NCI-H345 treated with DMSO at 0.1 percent for 48 hours (cell line): ENCODE data around the gene TDP1.
A peak's percentile ranks its signal among the peaks of the same experiment; 100 is the strongest.
"Not testable (repeated sequence)": the region's sequence is repeated elsewhere in the genome, so short reads cannot be mapped to it uniquely, and the experiment has no call there.

ENCODE experiments used
- DNase-seq: peaks from one replicate; lab custom pipeline; 2025; ENCODE audit not compliant: unreplicated experiment; lab: John Stamatoyannopoulos, UW

The TDP1 gene

DNA sequence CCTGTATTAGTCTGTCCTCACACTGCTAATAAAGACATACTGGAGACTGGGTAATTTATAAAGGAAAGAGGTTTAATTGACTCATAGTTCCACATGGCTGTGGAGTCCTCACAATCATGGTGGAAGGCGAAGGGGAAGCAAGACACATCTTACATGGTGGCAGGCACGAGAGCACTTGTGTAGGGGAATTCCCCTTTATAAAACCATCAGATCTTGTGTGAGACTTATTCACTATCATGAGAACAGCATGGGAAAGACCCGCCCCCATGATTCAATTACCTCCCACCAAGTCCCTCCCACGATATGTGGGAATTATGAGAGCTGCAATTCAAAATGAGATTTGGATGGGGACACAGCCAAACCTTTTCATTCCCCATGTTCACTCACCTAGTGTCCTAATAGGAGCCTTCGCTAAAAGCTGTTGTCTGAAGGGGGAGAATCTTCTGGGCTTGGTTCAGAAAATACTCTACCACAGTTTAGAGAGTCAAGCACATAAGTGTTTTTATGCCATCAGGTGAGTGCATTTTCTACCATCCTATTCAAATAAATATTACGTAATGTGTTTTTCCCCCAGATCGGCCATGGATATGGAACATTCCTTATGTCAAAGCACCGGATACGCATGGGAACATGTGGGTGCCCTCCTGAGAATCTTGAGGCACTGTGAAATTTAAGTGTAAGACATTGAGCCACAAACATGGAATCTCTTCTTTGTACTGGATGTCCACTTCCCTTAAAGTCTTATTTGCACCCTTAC is 86.9 kb downstream of the TDP1 start:
- DNase-seq, result no peak

DNA sequence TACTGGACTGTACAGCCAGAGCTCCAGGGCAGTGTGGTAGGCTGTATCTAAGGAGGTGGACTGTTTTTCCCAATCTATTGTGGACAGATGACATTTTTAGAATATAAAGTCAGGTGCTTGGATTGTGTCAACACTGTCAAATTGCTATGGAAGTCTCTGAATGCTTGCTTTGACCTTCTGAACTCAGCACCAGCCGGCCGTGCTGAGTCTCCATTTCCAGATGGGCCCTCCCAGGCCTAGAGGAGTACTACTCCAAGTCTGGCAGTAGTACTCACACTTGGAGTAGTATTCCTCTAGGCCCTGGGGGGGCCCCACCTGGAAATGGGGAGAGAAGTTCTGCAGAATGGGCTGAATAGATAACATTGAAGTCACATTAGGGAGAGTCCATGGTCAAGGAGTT is 89.9 kb downstream of the TDP1 start:
- no peak for DNase-seq

DNA sequence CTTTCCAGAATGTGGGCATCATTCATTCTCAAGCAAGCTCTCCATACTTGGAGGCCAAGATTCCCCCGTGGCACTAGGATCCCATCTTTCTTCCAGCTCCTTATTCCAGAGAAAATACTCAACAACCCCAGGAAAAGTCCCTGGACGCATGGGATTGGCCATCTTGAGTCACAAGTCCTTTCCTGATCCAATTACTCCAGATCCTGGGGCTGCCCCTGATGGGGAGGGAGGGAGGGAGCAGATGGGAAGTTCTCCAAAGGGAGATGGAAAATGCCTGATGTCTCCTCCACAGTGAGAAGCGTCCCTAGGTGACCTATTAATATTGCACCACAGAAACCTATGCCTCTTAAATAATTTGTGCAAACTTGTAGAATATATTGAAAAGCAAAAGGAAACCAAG is 93.7 kb downstream of the TDP1 start:
- DNase-seq, result no peak

DNA sequence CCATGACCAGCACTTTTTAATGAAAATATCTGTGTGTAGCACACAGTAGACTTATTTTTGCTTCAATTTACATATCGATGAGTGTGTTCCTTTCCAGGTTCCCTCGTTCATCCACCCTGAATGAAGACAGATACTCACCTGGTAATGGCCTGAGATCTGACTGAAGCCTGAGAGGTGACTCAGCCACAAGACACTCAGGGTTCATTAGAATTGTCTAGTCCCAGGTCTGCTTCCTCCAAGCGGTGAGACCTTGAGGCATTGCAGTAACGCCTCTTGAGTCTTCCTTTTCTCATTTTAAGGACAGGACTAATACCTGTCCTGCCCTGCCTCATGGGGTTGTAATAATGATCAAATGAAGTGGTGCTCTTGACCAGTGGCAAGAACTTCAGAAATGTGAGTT is 94.5 kb downstream of the TDP1 start:
- DNase-seq, result no peak

DNA sequence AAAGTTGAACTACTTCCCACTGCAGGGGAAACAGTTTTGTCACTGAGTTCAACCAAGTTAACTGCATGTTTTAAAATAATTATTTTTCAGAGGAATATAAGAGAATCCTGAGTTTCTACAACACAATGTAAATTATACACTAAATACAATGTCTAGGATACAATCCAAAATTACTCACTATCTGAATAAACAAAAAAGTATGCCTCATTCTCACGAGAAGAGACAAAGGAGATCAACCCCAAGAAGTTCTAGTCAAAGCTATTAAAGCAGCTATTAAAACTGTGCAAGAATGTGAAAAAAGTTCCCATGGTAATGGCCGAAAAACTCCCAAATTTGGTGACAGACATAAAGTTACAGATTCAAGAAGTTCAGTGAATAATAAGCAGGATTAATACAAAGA is 97.3 kb downstream of the TDP1 start:
- no peak for DNase-seq

DNA sequence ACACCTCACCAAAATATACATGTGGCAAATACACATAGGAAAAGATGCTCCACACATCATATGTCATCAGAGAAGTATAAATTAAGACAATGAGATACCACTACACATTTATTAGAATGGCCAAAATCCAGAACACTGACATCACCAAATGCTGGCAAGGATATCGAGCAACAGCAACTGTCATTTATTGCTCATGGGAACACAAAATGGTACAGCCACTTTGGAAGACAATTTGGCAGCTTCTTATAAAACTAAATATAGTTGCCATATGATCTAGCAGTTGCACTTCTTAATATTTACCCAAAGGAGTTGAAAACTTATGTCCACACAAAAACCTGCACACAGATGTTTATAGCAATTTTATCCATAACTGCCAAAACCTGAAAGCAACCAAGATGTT is 99.1 kb downstream of the TDP1 start:
- DNase-seq, result no peak

DNA sequence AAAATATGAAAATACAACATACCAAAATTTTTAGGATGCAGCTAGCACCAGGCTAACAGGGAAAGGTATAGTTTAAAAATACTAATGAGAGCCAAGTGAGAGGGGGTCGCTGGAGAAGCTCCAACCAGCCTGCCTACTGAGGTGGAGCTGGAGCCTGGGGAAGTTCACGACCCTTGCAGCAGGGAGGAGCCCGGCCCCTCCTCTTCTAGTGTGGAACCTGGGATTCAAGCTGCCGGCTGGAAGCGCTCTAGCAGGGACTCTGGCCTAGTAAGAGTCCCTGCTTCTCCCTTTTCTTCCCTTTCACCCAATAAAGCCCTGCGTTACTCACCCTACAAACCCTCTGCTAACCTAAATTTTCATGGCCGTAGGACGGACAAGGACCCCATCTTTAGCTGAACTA is 101.1 kb downstream of the TDP1 start:
- DNase-seq, result no peak

DNA sequence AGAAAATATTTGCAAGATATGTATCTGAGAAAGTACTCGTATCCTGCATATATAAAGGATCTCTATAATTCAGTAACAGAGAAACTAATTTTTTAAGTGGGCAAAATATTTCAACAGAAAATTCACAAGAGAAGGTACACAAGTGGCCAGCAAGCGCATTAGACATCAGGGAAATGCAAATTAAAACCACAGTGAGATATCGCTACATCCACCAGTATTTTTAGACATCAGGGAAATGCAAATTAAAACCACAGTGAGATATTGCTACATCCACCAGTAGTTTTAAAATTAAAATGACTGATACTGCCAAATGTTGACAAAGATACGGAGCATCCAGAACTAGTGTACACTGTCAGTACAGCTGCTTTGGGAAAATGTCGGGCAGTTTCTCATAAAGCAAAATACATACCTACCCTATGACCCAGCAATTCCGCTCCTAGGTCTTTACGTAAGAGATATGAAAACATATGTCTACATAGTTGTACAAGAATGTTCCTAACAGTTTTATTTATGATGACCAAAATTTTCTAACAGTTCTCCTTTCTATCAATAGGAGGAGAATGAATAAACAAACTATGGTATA is 103.2 kb downstream of the TDP1 start:
- no peak for DNase-seq

DNA sequence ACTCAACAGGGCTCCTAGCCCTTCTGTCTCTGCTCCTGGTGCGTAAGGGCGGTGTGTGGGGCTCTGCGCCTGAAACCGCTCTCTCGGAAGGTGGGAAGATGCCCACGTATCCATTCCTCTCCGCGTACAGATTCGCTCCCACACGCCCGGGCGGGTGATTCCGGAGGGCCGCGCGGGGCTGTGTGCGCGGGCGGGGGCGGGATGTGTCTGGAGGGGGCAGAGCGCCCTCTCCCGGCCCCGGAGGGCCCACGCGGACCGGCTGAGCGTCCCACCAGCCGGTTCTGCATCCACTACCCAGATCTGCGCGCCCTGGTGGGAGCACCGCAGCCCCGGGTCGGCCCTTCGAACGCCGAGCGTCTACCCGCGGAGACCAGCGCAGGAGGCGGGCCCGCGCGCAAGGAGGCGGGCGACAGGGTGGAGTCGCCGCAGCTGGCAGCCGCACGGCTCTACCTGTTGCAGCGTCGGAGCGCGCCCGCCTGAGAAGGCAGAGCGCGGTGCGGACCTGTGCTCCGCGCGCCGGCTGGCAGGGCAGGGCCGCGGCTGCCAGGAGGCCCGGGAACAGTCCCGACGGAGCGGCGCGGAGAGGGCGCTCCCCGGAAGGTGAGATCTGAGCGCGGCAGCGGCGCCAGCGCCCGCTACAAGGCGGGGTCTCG is 104.7 kb downstream of the TDP1 start:
- peak; percentile 61 for DNase-seq

DNA sequence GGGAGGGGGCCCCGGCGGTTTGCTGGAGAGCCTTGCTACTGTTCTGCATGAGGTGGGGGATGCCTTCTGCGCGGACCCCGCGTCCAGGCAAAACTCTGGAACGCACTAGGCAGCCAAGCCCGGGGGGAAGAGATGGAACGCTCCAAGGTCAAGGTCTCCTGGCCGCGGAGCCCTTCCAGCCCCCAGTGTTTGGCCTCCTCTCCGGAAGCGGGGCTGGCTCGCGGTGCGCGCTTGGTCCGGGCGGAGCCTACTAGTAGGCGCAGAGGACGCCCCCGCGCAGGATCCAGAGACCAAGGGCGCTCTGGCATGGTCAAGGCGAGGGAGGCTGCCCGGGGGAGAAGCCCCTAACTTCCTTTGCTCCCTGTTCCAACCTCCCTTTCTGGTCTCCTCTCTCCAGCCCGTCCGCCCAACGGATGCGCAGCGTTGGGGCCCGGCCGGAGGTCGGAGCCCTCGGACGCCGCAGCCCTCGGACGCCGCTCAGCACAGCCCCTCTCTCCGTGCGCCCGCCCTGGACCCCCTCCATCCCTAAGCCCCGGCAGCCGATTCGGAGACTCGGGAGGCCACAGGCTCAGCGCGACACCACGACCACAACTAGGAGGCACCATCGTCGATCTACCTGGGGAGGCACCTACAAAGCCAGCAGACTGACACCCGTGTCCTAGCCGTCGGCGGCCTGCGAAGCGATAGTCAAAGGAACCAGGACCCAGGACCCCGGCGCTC is 105.4 kb downstream of the TDP1 start:
- peak; percentile 47 for DNase-seq

DNA sequence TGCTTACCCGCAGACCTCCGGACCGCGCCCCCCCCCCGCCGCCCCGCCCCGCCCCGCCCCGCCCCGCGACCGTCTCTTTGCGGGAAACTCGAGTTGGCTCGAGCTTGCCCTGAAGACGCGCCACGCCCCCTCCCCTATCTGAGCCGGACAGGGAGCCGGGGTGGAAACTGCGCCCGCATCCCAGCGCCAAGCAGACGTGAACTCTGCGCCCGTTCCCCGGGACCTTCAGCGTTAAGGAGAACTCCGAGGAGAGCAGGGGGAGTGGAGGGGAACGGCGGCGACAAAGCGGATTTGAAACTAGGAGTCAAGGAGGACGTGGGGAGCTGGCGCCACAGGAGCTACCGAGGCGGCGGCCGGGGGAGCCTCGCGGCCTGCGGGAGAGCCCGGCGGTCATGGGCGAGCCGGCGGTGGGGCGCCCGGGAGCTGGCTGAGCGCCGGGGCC is 106.0 kb downstream of the TDP1 start, which contains the start of gene KCNK13:
KCNK13 (plus strand) TSS at position 310 of the 442 bp plus-strand sequence. CDS start 212 bp downstream, outside the sequence.
- peak; percentile 47 for DNase-seq

DNA sequence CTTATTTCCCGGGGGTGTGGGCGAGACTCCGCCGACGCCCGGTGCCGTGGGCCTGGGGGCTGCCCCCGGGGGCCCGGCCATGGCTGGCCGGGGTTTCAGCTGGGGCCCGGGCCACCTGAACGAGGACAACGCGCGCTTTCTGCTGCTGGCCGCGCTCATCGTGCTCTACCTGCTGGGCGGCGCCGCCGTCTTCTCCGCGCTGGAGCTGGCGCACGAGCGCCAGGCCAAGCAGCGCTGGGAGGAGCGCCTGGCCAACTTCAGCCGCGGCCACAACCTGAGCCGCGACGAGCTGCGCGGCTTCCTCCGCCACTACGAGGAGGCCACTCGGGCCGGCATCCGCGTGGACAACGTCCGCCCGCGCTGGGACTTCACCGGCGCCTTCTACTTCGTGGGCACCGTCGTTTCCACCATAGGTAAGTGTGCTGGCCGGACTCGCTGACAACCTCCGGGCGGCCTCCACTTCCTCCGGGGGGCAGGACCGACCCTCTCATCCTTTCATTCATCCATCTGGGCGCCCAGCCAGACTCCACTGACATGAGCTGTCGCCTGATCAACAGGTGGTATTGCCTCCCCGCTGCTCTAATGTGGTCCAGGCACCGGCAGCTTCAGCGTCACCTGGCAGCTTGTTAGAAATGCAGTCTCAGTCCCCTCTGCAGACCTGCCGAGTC is 106.5 kb downstream of the TDP1 start:
- DNase-seq, result peak; percentile 88

DNA sequence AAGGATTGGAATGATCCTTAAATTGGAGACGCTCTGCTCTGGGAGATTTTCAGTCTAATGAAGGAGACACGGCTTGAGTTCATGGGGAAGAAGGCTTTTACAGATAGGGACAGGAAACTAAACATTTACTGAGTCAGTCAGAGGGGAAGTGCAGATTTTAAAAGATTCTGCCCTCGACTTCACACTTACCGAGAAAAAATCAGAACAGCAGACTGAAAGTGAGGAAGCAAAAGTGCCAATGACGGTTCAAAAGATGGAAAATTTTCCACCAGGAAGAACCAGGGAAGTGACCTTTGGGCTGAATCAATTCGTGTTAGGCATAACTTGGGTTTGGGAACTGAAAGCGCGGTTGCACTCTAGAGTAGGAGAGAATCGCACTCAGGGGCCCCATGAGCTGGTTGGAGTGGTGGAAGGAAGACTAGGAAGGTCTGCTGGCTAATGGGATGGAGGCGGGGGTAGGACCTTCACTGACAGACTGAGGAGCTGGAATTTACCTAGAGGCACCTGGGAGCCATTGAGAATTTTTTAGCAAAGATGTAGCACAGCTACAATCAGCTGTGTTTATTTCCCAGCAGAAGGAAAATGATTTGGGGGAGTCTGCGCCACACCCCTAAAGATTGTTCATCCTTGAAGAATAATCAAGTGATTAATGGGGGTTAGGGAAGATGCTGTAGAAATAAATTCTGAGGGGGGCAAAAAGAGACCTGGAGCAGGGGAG is 107.3 kb downstream of the TDP1 start:
- DNase-seq, result no peak

DNA sequence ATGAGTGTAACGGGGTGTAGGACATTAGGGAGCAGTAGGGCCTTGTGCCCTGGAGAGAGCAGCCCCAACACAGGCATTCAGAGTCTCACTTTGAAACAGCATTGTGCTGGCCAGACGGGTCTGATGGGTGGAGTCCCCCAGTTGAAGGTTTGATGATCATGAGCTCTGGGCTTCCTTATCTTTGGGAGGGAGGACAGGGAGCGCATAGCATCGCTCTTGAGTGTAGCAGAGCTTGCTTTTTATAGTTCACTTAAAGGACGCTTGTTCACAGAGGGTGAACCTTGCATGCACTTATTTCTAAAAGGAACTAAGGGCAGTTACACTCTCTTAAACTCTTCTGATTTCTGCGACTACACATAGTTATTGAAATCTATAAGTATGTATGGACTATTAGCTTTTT is 116.6 kb downstream of the TDP1 start:
- DNase-seq, result no peak

DNA sequence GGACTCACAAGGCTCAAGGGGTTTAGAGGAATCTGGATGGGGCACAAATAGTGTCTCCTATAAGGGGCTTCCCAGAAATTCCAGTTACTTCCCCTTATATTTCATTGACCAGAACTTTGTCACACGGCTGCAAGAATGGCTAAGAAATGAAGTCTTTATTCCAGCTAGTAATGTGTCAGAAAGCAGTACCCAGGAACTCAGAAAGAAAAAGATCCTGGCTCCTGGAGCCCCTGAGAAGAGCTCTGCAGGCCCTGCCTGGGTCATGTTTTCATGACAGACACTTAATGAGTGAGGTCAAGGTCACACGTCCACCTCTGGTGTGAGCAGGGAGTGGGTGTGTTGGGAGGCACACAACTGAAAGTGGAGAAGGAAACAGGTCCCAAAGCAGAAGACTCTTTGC is 123.8 kb downstream of the TDP1 start:
- DNase-seq, result no peak

DNA sequence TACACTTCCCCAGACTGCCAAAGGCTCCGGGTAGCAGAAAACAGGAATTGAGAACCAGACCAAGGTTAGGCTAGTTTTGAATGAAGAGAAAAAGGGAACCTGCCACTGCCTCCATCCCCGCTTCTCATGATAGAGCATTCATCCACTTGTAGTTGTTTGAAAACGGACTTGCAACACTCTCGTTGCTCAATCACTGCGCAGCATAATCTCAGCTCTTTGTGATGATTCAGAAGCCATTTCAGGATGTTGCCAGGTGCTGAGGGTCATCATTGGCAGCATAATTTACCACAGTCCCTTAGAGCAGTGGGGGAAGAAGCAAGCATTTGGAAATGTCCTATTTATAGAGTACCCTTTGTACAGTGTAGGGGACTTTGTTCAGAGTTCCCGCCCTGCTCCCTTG is 131.7 kb downstream of the TDP1 start:
- DNase-seq, result no peak

DNA sequence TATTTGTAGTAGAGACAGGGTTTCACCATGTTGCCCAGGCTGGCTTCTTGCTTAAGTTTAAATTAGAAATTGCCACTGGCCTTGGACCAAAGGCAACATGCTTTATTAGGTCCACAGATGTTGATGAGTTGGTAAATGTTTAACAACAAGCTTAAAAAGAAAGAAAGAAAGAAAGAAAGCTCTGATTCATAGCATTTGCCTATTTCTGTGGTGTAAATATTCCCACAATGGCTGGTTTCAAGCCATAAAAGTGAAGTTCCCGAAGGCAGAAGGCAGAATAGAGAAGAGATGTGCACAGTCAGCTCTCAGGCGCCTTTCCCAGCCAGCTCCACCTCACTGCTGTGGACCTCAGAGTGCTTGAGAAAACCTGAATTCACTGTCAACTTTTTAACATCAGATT is 132.4 kb downstream of the TDP1 start:
- no peak for DNase-seq

DNA sequence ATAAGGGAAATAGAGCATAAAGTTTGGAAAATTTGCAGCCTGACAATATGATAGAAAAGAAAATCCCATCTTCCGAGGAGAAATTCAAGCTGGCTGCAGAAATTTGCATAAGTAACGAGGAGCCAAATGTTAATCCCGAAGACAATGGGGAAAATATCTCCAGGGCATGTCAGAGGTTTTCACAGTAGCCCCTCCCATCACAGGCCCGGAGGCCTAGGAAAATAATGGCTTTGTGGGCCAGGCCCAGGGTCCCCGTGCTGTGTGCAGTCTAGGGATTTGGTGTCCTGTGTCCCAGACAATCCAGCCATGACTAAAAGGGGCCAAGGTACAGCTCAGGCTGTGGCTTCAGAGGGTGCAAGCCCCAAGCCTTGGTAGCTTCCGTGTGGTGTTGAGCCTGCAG is 133.8 kb downstream of the TDP1 start:
- not testable (repeated sequence) for DNase-seq

DNA sequence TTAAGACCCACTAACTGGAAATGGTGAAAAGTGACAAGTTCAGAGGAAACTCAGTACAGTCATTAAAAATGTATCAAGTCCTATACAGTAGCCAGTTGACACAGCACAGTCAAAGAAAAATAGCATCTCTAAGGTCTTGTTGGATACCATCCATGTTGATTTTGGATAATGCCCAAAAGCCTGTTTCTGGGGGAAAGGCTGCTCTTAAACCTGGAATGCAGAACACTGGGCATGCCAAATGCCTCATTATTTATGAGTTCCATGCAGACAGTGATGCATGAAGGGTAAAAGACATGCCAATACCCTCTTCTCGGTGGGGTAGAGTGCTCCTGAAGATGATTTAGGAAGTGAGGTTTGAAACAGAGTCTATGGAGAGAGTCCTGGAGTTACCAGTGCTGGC is 135.7 kb downstream of the TDP1 start:
- no peak for DNase-seq

DNA sequence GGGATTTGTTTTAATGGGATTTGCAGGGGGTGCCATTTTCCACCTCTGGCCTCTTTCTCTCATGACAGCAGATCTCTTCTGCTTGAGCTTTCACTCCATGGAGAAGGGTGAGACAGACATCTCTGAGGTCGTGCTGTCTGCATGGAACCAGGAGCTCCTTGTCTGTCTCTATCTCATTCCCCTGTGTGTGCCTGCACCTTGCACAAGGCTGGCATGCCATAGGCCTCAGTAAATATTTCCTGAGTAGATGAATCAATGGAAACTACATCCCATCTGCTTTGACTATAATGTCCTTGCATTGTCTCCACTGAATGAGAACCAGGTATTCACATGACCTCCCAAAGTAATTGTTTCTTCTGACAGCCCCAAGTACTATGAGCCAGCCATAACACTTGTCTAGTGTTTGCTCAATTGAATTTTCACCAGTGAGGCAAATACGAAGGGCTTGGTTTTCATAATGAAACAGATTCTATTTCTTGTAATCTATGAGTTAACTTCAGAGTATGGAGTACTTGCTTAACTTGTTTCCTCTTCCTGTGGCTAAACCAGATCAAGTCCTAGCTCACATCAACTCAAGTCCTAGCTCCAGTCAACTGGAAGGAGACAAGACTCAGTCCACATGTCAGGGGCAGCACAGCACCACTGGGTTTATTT is 138.3 kb downstream of the TDP1 start:
- peak; percentile 92 for DNase-seq
